ENCODE results near the gene ABR.
"Not testable (repeated sequence)": the region's sequence is repeated elsewhere in the genome, so short reads cannot be mapped to it uniquely, and the experiment has no call there.

Gene ABR

GRCh38 chr17:981292-981658, 198.5 kb downstream of the ABR start:
- H3K4me3 ChIP-seq (ENCODE audit: low read depth, low read length): no peak overlapping the region
- H3K4me1 ChIP-seq (ENCODE audit: control insufficient read depth, insufficient read depth, low read length): peaks cover 14% of the 10 kb centered on the region
- no peak overlapping the region for H3K9ac ChIP-seq (ENCODE audit: low read length)
- no peaks in the 10 kb centered on the region for H3K27me3 ChIP-seq (ENCODE audit: control insufficient read depth, insufficient read depth, low read length)
- H3K36me3 ChIP-seq (ENCODE audit: control insufficient read depth, insufficient read depth, low read length): no peaks in the 10 kb centered on the region
- H3K9me3 ChIP-seq (ENCODE audit: control insufficient read depth, insufficient read depth, low read depth, low read length): no peaks in the 10 kb centered on the region
- H3K27ac ChIP-seq (ENCODE audit: low read depth, low read length): no peak overlapping the region

- Histone ChIP-seq H3K27ac (ENCODE audit: low read depth, low read length) (peak overlapping the region; percentile 81; the same call in 1 of the 2 replicates), H3K9me3 (ENCODE audit: control insufficient read depth, insufficient read depth, low read depth, low read length) (no peaks in the 10 kb centered on the region), H3K36me3 (ENCODE audit: control insufficient read depth, insufficient read depth, low read length) (no peaks in the 10 kb centered on the region), H3K4me3 (ENCODE audit: low read depth, low read length) (peak overlapping the region; percentile 72), H3K27me3 (ENCODE audit: control insufficient read depth, insufficient read depth, low read length) (no peaks in the 10 kb centered on the region), H3K9ac (ENCODE audit: low read length) (peak overlapping the region; percentile 80), H3K4me1 (ENCODE audit: control insufficient read depth, insufficient read depth, low read length) (peaks cover 17% of the 10 kb centered on the region)
Measured at GRCh38 chr17:980406-981291, 199.1 kb downstream of the ABR start.

GRCh38 chr17:979539-980405, 200.0 kb downstream of the ABR start, which contains the start of gene NXN:
TSS of gene NXN (minus strand) at chr17:979776.
- H3K9ac ChIP-seq (ENCODE audit: low read length): peak within 1 kb of the TSS; percentile 97
- no peaks in the 10 kb centered on the region for H3K27me3 ChIP-seq (ENCODE audit: control insufficient read depth, insufficient read depth, low read length)
- H3K36me3 ChIP-seq (ENCODE audit: control insufficient read depth, insufficient read depth, low read length): no peaks in the 10 kb centered on the region
- peak within 1 kb of the TSS; percentile 97 for H3K4me3 ChIP-seq (ENCODE audit: low read depth, low read length)
- H3K27ac ChIP-seq (ENCODE audit: low read depth, low read length): peak within 1 kb of the TSS; percentile 87; the same call in 1 of the 2 replicates
- H3K4me1 ChIP-seq (ENCODE audit: control insufficient read depth, insufficient read depth, low read length): peaks cover 24% of the 10 kb centered on the region
- H3K9me3 ChIP-seq (ENCODE audit: control insufficient read depth, insufficient read depth, low read depth, low read length): no peaks in the 10 kb centered on the region

GRCh38 chr17:979212-979538, 200.6 kb downstream of the ABR start:
- Histone ChIP-seq H3K4me3 (ENCODE audit: low read depth, low read length) (peak overlapping the region; percentile 97), H3K27ac (ENCODE audit: low read depth, low read length) (no peak overlapping the region), H3K4me1 (ENCODE audit: control insufficient read depth, insufficient read depth, low read length) (peaks cover 24% of the 10 kb centered on the region), H3K9ac (ENCODE audit: low read length) (peak overlapping the region; percentile 95), H3K27me3 (ENCODE audit: control insufficient read depth, insufficient read depth, low read length) (no peaks in the 10 kb centered on the region), H3K9me3 (ENCODE audit: control insufficient read depth, insufficient read depth, low read depth, low read length) (no peaks in the 10 kb centered on the region), H3K36me3 (ENCODE audit: control insufficient read depth, insufficient read depth, low read length) (no peaks in the 10 kb centered on the region)

- peak overlapping the region; percentile 87; the same call in 1 of the 2 replicates for H3K27ac ChIP-seq (ENCODE audit: low read depth, low read length)
- H3K36me3 ChIP-seq (ENCODE audit: control insufficient read depth, insufficient read depth, low read length): no peaks in the 10 kb centered on the region
- peaks cover 24% of the 10 kb centered on the region for H3K4me1 ChIP-seq (ENCODE audit: control insufficient read depth, insufficient read depth, low read length)
- no peaks in the 10 kb centered on the region for H3K9me3 ChIP-seq (ENCODE audit: control insufficient read depth, insufficient read depth, low read depth, low read length)
- peak overlapping the region; percentile 83 for H3K4me3 ChIP-seq (ENCODE audit: low read depth, low read length)
- peak overlapping the region; percentile 97 for H3K9ac ChIP-seq (ENCODE audit: low read length)
- H3K27me3 ChIP-seq (ENCODE audit: control insufficient read depth, insufficient read depth, low read length): no peaks in the 10 kb centered on the region
Measured at GRCh38 chr17:978103-979093, 201.4 kb downstream of the ABR start.

- no peaks in the 10 kb centered on the region for H3K36me3 ChIP-seq (ENCODE audit: control insufficient read depth, insufficient read depth, low read length)
- H3K9ac ChIP-seq (ENCODE audit: low read length): peak overlapping the region; percentile 97
- peaks cover 30% of the 10 kb centered on the region for H3K4me1 ChIP-seq (ENCODE audit: control insufficient read depth, insufficient read depth, low read length)
- H3K27me3 ChIP-seq (ENCODE audit: control insufficient read depth, insufficient read depth, low read length): no peaks in the 10 kb centered on the region
- no peaks in the 10 kb centered on the region for H3K9me3 ChIP-seq (ENCODE audit: control insufficient read depth, insufficient read depth, low read depth, low read length)
- peak overlapping the region; percentile 83 for H3K4me3 ChIP-seq (ENCODE audit: low read depth, low read length)
- peak overlapping the region; percentile 45; the same call in 1 of the 2 replicates for H3K27ac ChIP-seq (ENCODE audit: low read depth, low read length)
Measured at GRCh38 chr17:977166-977565, 202.6 kb downstream of the ABR start.

GRCh38 chr17:976312-976711, 203.5 kb downstream of the ABR start:
- no peak overlapping the region for H3K27ac ChIP-seq (ENCODE audit: low read depth, low read length)
- H3K4me1 ChIP-seq (ENCODE audit: control insufficient read depth, insufficient read depth, low read length): peaks cover 30% of the 10 kb centered on the region
- no peaks in the 10 kb centered on the region for H3K9me3 ChIP-seq (ENCODE audit: control insufficient read depth, insufficient read depth, low read depth, low read length)
- H3K9ac ChIP-seq (ENCODE audit: low read length): no peak overlapping the region
- no peaks in the 10 kb centered on the region for H3K36me3 ChIP-seq (ENCODE audit: control insufficient read depth, insufficient read depth, low read length)
- no peaks in the 10 kb centered on the region for H3K27me3 ChIP-seq (ENCODE audit: control insufficient read depth, insufficient read depth, low read length)
- peak overlapping the region; percentile 8; the same call in 1 of the 2 replicates for H3K4me3 ChIP-seq (ENCODE audit: low read depth, low read length)

GRCh38 chr17:975371-975915, 204.3 kb downstream of the ABR start:
- no peaks in the 10 kb centered on the region for H3K36me3 ChIP-seq (ENCODE audit: control insufficient read depth, insufficient read depth, low read length)
- peak overlapping the region; percentile 2 for H3K9ac ChIP-seq (ENCODE audit: low read length)
- H3K27me3 ChIP-seq (ENCODE audit: control insufficient read depth, insufficient read depth, low read length): no peaks in the 10 kb centered on the region
- H3K9me3 ChIP-seq (ENCODE audit: control insufficient read depth, insufficient read depth, low read depth, low read length): no peaks in the 10 kb centered on the region
- peaks cover 37% of the 10 kb centered on the region for H3K4me1 ChIP-seq (ENCODE audit: control insufficient read depth, insufficient read depth, low read length)
- H3K4me3 ChIP-seq (ENCODE audit: low read depth, low read length): no peak overlapping the region
- no peak overlapping the region for H3K27ac ChIP-seq (ENCODE audit: low read depth, low read length)

GRCh38 chr17:974778-975177, 205.0 kb downstream of the ABR start:
- not testable (repeated sequence) for H3K27ac ChIP-seq (ENCODE audit: low read depth, low read length); H3K27me3 ChIP-seq (ENCODE audit: control insufficient read depth, insufficient read depth, low read length); H3K9me3 ChIP-seq (ENCODE audit: control insufficient read depth, insufficient read depth, low read depth, low read length); H3K4me3 ChIP-seq (ENCODE audit: low read depth, low read length); H3K36me3 ChIP-seq (ENCODE audit: control insufficient read depth, insufficient read depth, low read length); H3K9ac ChIP-seq (ENCODE audit: low read length)
- peaks cover 40% of the 10 kb centered on the region for H3K4me1 ChIP-seq (ENCODE audit: control insufficient read depth, insufficient read depth, low read length)

GRCh38 chr17:973053-973452, 206.7 kb downstream of the ABR start:
- H3K9ac ChIP-seq (ENCODE audit: low read length): no peak overlapping the region
- H3K27ac ChIP-seq (ENCODE audit: low read depth, low read length): no peak overlapping the region
- H3K27me3 ChIP-seq (ENCODE audit: control insufficient read depth, insufficient read depth, low read length): no peaks in the 10 kb centered on the region
- H3K36me3 ChIP-seq (ENCODE audit: control insufficient read depth, insufficient read depth, low read length): peaks cover 4% of the 10 kb centered on the region
- 0 out of 2 replicates have a peak, but pooled peaks cover 3% of the 10 kb centered on the region for H3K9me3 ChIP-seq (ENCODE audit: control insufficient read depth, insufficient read depth, low read depth, low read length)
- 0 out of 2 replicates have a peak overlapping the region, but pooled peaks have one; percentile 5 for H3K4me3 ChIP-seq (ENCODE audit: low read depth, low read length)
- peaks cover 49% of the 10 kb centered on the region for H3K4me1 ChIP-seq (ENCODE audit: control insufficient read depth, insufficient read depth, low read length)
